ENCODE results near the gene ZBED4. TPM values are rescaled to one million over a fixed set of nuclear protein-coding genes. Genes with fewer than 3 reads are reported as not detected.

Gene ZBED4
- total RNA-seq, 1 experiment from 2014 or later: 21.6 TPM

DNA sequence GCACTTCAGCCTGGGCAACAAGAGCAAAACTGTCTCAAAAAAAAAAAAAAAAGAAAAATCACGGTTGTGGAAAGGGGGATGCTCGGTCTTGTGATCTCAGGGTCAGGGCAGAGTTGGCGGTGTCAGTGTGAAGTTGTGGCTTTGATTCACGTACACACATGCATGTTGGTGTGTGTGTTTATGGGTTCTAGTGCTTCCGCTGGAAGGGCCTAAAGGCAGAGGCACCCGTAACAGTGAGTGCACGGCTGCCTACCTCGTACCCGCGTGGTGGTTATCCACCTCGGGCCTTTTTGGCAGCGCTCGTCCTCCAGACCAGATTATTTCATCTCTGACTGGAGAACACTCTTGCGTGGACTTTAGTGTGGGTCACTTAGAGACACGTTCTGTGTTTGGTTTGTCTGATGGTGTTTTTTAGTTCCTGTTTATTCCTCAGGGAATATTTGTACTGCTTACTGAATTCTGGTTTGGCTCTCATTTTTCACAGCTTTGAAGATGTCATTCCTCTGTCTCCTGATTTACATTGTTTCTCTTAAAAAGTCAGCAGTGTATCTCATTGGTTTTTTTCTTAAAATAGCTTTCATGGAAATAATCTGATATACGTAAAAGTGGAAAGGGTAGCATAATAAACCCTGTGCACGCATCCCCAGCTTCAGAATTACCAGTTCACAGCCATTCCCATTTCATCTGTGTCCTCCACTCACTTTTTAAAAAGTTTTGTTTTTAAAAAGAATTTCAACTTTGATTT lies 15.6 kb downstream of the ZBED4 start:
- ATAC-seq (no peak), DNase-seq (ENCODE audit: low read depth, low spot score) (no peak)
- Histone ChIP-seq H4K20me1 (ENCODE audit: insufficient read depth) (0 out of 2 replicates have a peak, but pooled peaks cover 4% of the 10 kb centered on the region), H3K4me1 (ENCODE audit: control insufficient read depth in 1 of 2, insufficient read depth in 2 of 2, low read length in 2 of 2) (no peaks in the 10 kb centered on the region), H3K9me2 (ENCODE audit: insufficient read depth) (no peaks in the 10 kb centered on the region), H3K9me3 (ENCODE audit: control insufficient read depth in 1 of 2, insufficient read depth in 1 of 2, low read depth in 1 of 2, low read length in 2 of 2) (peaks cover 18 to 25% of the 10 kb centered on the region in 2 experiments; a peak in 2 of 4 replicates), H3K4me2 (ENCODE audit: low read length) (no peak overlapping the region), H3K4me3 (replicated peaks in 1 of 2; ENCODE audit: low read depth in 1 of 2, low read length in 2 of 2) (no peak overlapping the region), H3K27me3 (ENCODE audit: insufficient read depth, low read length) (no peaks in the 10 kb centered on the region), H3K9ac (ENCODE audit: low read length) (no peak overlapping the region), H3K27ac (ENCODE audit: low read depth, low read length) (no peak overlapping the region), H2AFZ (ENCODE audit: low read depth, low read length, poor library complexity, severe bottlenecking) (no peak overlapping the region), H3K79me2 (ENCODE audit: insufficient read depth, low read length) (peaks cover 99% of the 10 kb centered on the region), H3K36me3 (ENCODE audit: control insufficient read depth in 1 of 2, insufficient read depth in 2 of 2, low read length in 2 of 2) (peaks cover 0 to 5% of the 10 kb centered on the region in 2 experiments; a peak in 1 of 4 replicates)
- TF ChIP-seq EZH2 (IDR thresholded peaks at IDR 0.05): no peak
- no peak for TF ChIP-seq ELF1 (IDR thresholded peaks at IDR 0.05; ENCODE audit: borderline replicate concordance, low read depth)
- intact Hi-C loops (cut with micrococcal nuclease): no loop called here
- ChIA-PET CTCF (no interaction called here), RAD21 (ENCODE audit: low non-redundant PET in 1 of 2, low total read pairs in 2 of 2, uncharacterized antibody in 2 of 2, unreplicated experiment in 2 of 2) (no interaction called here), POLR2A (no interaction called here)
- BruUV-seq (replicated peaks): no TSS peak

GRCh38 chr22:49869845-49870712 lies 16.4 kb downstream of the ZBED4 start:
- Histone ChIP-seq H3K27me3 (ENCODE audit: insufficient read depth, low read length) (no peaks in the 10 kb centered on the region), H3K9ac (ENCODE audit: low read length) (no peak overlapping the region), H3K9me3 (ENCODE audit: control insufficient read depth in 1 of 2, insufficient read depth in 1 of 2, low read depth in 1 of 2, low read length in 2 of 2) (peaks cover 18 to 23% of the 10 kb centered on the region in 2 experiments; a peak in 2 of 4 replicates), H3K4me2 (ENCODE audit: low read length) (no peak overlapping the region), H3K27ac (ENCODE audit: low read depth, low read length) (no peak overlapping the region), H3K9me2 (ENCODE audit: insufficient read depth) (no peaks in the 10 kb centered on the region), H2AFZ (ENCODE audit: low read depth, low read length, poor library complexity, severe bottlenecking) (no peak overlapping the region), H3K36me3 (ENCODE audit: control insufficient read depth in 1 of 2, insufficient read depth in 2 of 2, low read length in 2 of 2) (peaks cover 0 to 5% of the 10 kb centered on the region in 2 experiments; a peak in 1 of 4 replicates), H3K4me1 (ENCODE audit: control insufficient read depth in 1 of 2, insufficient read depth in 2 of 2, low read length in 2 of 2) (no peaks in the 10 kb centered on the region), H4K20me1 (ENCODE audit: insufficient read depth) (0 out of 2 replicates have a peak, but pooled peaks cover 4% of the 10 kb centered on the region), H3K4me3 (replicated peaks in 1 of 2; ENCODE audit: low read depth in 1 of 2, low read length in 2 of 2) (no peak overlapping the region), H3K79me2 (ENCODE audit: insufficient read depth, low read length) (peaks cover 99% of the 10 kb centered on the region)
- ChIA-PET CTCF (no interaction called here), RAD21 (ENCODE audit: low non-redundant PET in 1 of 2, low total read pairs in 2 of 2, uncharacterized antibody in 2 of 2, unreplicated experiment in 2 of 2) (no interaction called here), POLR2A (no interaction called here)
- DNase-seq (ENCODE audit: low read depth, low spot score): no peak
- no peak for ATAC-seq
- no TSS peak for BruUV-seq (replicated peaks)
- intact Hi-C loops (cut with micrococcal nuclease): no loop called here
- TF ChIP-seq POLR2AphosphoS5 (IDR thresholded peaks at IDR 0.05; ENCODE audit: low read depth, low read length): no peak
- no peak for TF ChIP-seq EZH2 (IDR thresholded peaks at IDR 0.05)
- no peak for TF ChIP-seq SIN3A (IDR thresholded peaks at IDR 0.05; ENCODE audit: low read depth)
- TF ChIP-seq RAD21 (IDR thresholded peaks at IDR 0.05; ENCODE audit: low read depth): no peak
- TF ChIP-seq, protein P1, sequence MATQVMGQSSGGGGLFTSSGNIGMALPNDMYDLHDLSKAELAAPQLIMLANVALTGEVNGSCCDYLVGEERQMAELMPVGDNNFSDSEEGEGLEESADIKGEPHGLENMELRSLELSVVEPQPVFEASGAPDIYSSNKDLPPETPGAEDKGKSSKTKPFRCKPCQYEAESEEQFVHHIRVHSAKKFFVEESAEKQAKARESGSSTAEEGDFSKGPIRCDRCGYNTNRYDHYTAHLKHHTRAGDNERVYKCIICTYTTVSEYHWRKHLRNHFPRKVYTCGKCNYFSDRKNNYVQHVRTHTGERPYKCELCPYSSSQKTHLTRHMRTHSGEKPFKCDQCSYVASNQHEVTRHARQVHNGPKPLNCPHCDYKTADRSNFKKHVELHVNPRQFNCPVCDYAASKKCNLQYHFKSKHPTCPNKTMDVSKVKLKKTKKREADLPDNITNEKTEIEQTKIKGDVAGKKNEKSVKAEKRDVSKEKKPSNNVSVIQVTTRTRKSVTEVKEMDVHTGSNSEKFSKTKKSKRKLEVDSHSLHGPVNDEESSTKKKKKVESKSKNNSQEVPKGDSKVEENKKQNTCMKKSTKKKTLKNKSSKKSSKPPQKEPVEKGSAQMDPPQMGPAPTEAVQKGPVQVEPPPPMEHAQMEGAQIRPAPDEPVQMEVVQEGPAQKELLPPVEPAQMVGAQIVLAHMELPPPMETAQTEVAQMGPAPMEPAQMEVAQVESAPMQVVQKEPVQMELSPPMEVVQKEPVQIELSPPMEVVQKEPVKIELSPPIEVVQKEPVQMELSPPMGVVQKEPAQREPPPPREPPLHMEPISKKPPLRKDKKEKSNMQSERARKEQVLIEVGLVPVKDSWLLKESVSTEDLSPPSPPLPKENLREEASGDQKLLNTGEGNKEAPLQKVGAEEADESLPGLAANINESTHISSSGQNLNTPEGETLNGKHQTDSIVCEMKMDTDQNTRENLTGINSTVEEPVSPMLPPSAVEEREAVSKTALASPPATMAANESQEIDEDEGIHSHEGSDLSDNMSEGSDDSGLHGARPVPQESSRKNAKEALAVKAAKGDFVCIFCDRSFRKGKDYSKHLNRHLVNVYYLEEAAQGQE (IDR thresholded peaks at IDR 0.05; ENCODE audit: low read depth): no peak
- TF ChIP-seq ELF1 (IDR thresholded peaks at IDR 0.05; ENCODE audit: borderline replicate concordance, low read depth): no peak
- no peak for TF ChIP-seq YY1 (IDR thresholded peaks at IDR 0.05; ENCODE audit: extremely low read depth, insufficient replicate concordance, low read depth, low read length)
- TF ChIP-seq CEBPB (IDR thresholded peaks at IDR 0.05; ENCODE audit: low read depth): no peak
- TF ChIP-seq, protein P2, sequence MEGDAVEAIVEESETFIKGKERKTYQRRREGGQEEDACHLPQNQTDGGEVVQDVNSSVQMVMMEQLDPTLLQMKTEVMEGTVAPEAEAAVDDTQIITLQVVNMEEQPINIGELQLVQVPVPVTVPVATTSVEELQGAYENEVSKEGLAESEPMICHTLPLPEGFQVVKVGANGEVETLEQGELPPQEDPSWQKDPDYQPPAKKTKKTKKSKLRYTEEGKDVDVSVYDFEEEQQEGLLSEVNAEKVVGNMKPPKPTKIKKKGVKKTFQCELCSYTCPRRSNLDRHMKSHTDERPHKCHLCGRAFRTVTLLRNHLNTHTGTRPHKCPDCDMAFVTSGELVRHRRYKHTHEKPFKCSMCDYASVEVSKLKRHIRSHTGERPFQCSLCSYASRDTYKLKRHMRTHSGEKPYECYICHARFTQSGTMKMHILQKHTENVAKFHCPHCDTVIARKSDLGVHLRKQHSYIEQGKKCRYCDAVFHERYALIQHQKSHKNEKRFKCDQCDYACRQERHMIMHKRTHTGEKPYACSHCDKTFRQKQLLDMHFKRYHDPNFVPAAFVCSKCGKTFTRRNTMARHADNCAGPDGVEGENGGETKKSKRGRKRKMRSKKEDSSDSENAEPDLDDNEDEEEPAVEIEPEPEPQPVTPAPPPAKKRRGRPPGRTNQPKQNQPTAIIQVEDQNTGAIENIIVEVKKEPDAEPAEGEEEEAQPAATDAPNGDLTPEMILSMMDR (IDR thresholded peaks at IDR 0.05 in 2 of 3, conservative IDR thresholded peaks at IDR 0.05 in 1 of 3; ENCODE audit: borderline replicate concordance in 1 of 3, insufficient read depth in 1 of 3, low read depth in 2 of 3, low read length in 2 of 3): no peak
